Stimulated activated CD8-positive, alpha-beta memory T cell treated with anti-CD3 and anti-CD28 coated beads, Interleukin-2, amount 100 ng/mL, for 1 hour (primary cell): Measurements from ENCODE around the gene CLRN2.
"Not testable (repeated sequence)": the region's sequence is repeated elsewhere in the genome, so short reads cannot be mapped to it uniquely, and the experiment has no call there.

ENCODE experiments used
- DNase-seq, 2 donors: peaks; one replicate each; pipeline ENCODE4 v3.0.0-alpha.2; 2020; ENCODE audit warnings: low read depth in 2 of 2

CLRN2 gene

GRCh38 chr4:17545374-17546140 lies 30.6 kb downstream of the CLRN2 start:
- no peak for DNase-seq

GRCh38 chr4:17546222-17546621 lies 31.3 kb downstream of the CLRN2 start:
- no peak for DNase-seq

- no peak for DNase-seq
Observed at GRCh38 chr4:17546678-17547077, 31.7 kb downstream of the CLRN2 start.

GRCh38 chr4:17550549-17550948 lies 35.6 kb downstream of the CLRN2 start:
- DNase-seq: no peak

- no peak for DNase-seq
Observed at GRCh38 chr4:17552427-17552826, 37.5 kb downstream of the CLRN2 start.

- no peak for DNase-seq
Observed at GRCh38 chr4:17554568-17554967, 39.6 kb downstream of the CLRN2 start.

GRCh38 chr4:17556498-17556897 lies 41.5 kb downstream of the CLRN2 start:
- no peak for DNase-seq

- no peak for DNase-seq
Observed at GRCh38 chr4:17557880-17558279, 42.9 kb downstream of the CLRN2 start.

GRCh38 chr4:17558941-17559708 lies 44.2 kb downstream of the CLRN2 start:
- DNase-seq: no peak

- no peak for DNase-seq
Observed at GRCh38 chr4:17559709-17560048, 44.7 kb downstream of the CLRN2 start.

- DNase-seq: no peak
Observed at GRCh38 chr4:17560065-17560673, 45.2 kb downstream of the CLRN2 start.

GRCh38 chr4:17561195-17561909 lies 46.4 kb downstream of the CLRN2 start:
- DNase-seq: no peak

GRCh38 chr4:17562157-17562556 lies 47.2 kb downstream of the CLRN2 start:
- no peak for DNase-seq

GRCh38 chr4:17565846-17566245 lies 50.9 kb downstream of the CLRN2 start:
- no peak for DNase-seq

GRCh38 chr4:17567271-17567670 lies 52.3 kb downstream of the CLRN2 start:
- no peak for DNase-seq

GRCh38 chr4:17574206-17574605 lies 59.2 kb downstream of the CLRN2 start:
- no peak for DNase-seq

GRCh38 chr4:17575177-17575576 lies 60.2 kb downstream of the CLRN2 start:
- not testable (repeated sequence) for DNase-seq
